ENCODE data around the gene SYT7. TPM values are rescaled to one million over a fixed set of nuclear protein-coding genes. Genes with fewer than 3 reads are reported as not detected.

Gene SYT7
- total RNA-seq, 4 donors from 2014 or later, result 5.4 to 8.4 (median 7.5) TPM

DNA sequence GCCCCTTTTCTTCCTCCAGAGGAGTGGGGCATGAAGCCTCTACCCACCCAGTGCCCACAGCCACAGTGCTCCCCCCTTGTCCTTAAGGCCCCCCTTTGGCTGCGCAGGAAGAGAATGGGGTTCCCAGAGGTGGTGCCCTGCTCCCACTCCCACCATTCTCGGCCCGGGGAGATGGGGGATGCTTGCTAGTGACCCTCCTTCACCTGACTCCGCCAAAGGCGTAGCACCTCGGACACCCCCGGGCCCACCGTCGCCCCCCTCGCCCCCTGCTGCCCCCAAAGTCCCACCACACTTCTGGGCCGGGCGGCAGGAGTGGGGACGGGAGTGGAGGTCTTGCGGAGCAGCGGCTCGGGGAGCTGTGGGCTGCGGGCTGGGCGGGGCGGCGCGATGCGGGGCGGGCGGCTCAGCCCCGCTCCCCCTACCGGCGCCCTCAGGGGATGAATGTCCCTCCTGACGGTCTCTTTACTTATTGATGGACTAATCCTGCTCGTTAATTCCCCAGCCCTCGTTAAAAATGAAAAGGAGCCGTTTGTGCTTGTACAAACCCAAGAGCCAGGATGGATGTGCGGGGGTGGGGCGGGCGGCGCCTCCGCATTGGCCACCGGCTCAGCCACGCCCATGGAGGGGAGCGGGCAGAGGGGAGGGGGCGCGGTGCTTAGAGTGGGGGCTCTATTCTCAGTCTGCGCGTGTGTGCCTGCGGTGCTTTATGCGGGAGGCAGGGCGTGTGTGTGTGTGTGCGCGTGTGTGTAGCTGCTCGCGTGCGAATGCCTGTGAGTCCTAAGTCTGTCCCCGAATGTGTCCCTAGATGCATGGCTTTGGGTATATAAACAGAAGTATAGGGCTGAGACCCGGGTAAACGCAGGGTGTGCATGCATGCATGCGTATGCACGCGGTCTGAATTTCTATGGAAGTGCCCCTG lies 25.6 kb downstream of the SYT7 start:
- no peak for DNase-seq (ENCODE audit: low spot score in 2 of 2)
- peaks cover 95% of the 10 kb centered on the region for H3K27me3 ChIP-seq
- no peak overlapping the region for H3K27ac ChIP-seq
- TF ChIP-seq POLR2AphosphoS5 (IDR thresholded peaks at IDR 0.05) (no peak), EP300 (IDR thresholded peaks at IDR 0.05) (no peak), CTCF (IDR thresholded peaks at IDR 0.05) (no peak), POLR2A (IDR thresholded peaks at IDR 0.05) (no peak)
- H3K4me1 ChIP-seq, result peaks cover 9% of the 10 kb centered on the region
- H3K36me3 ChIP-seq, result no peaks in the 10 kb centered on the region
- WGBS, result 8% methylated on average over 22 of the region's 57 CpGs
- H3K9me3 ChIP-seq, result no peaks in the 10 kb centered on the region
- H3K4me3 ChIP-seq, result no peak overlapping the region

GRCh38 chr11:61554172-61554988 lies 26.5 kb downstream of the SYT7 start:
- Histone ChIP-seq H3K4me1 (peaks cover 9% of the 10 kb centered on the region), H3K27me3 (peaks cover 89% of the 10 kb centered on the region), H3K9me3 (no peaks in the 10 kb centered on the region), H3K36me3 (no peaks in the 10 kb centered on the region), H3K27ac (no peak overlapping the region), H3K4me3 (no peak overlapping the region)
- no peak for DNase-seq (ENCODE audit: low spot score in 2 of 2)
- 44% methylated on average over 6 of the region's 13 CpGs for WGBS
- TF ChIP-seq CTCF (IDR thresholded peaks at IDR 0.05), result no peak
- no peak for TF ChIP-seq EP300 (IDR thresholded peaks at IDR 0.05)
- no peak for TF ChIP-seq POLR2A (IDR thresholded peaks at IDR 0.05)
- TF ChIP-seq POLR2AphosphoS5 (IDR thresholded peaks at IDR 0.05), result no peak

DNA sequence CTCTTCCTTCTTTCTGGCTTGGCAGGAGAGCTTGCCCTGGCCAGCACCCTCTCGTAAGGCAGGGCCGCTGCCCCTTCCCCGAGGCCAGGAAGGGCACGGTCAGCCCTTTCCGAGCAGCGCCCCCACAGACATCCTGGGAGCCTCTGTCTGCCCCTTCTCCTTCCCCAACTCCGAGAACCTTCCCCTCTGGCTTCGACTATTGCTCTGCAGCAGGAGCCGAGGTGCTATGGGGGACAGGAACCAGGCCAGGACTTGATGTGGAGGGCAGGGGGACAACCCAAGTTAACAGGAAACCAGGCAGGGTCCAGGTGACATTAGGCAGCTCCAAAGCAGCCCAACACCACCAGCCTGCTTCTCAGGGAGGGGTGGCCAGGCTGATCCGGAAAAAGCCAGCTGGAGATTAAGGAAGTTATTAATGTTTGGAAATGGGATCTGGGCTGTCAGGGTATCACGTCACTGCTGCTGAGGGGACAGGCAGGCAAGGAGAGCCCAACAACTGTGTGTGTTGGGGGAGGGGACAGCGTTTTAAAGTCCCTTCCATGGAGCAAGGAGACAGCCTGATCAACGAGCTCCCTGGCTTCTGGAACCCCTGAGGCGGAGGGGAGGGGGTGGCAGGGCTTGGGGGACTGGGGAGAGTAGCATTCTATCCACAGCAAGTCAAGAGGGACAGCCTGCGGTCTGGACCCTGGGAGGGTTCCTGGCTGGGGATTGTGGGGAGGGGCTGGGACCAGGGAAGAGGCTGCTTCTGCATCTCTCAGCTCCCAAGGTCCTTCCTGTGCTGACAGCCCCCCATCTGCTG lies 27.3 kb downstream of the SYT7 start:
- 48% methylated on average over 15 of the region's 15 CpGs for WGBS
- no peak overlapping the region for H3K4me3 ChIP-seq
- H3K9me3 ChIP-seq, result no peaks in the 10 kb centered on the region
- no peaks in the 10 kb centered on the region for H3K36me3 ChIP-seq
- peaks cover 81% of the 10 kb centered on the region for H3K27me3 ChIP-seq
- peaks cover 9% of the 10 kb centered on the region for H3K4me1 ChIP-seq
- no peak for DNase-seq (ENCODE audit: low spot score in 2 of 2)
- H3K27ac ChIP-seq, result no peak overlapping the region
- TF ChIP-seq POLR2A (IDR thresholded peaks at IDR 0.05) (no peak), CTCF (IDR thresholded peaks at IDR 0.05) (no peak), POLR2AphosphoS5 (IDR thresholded peaks at IDR 0.05) (no peak)

- peaks cover 68% of the 10 kb centered on the region for H3K27me3 ChIP-seq
- H3K9me3 ChIP-seq, result no peaks in the 10 kb centered on the region
- H3K4me3 ChIP-seq, result no peak overlapping the region
- no peaks in the 10 kb centered on the region for H3K36me3 ChIP-seq
- DNase-seq (ENCODE audit: low spot score in 2 of 2), result no peak
- TF ChIP-seq EP300 (IDR thresholded peaks at IDR 0.05), result no peak
- no peak for TF ChIP-seq CTCF (IDR thresholded peaks at IDR 0.05)
- TF ChIP-seq POLR2AphosphoS5 (IDR thresholded peaks at IDR 0.05), result no peak
- no peak for TF ChIP-seq POLR2A (IDR thresholded peaks at IDR 0.05)
- no peak overlapping the region for H3K27ac ChIP-seq
- 47% methylated on average over 3 of the region's 13 CpGs for WGBS
- peaks cover 9% of the 10 kb centered on the region for H3K4me1 ChIP-seq
Measured at GRCh38 chr11:61552108-61552635, 28.7 kb downstream of the SYT7 start.
